HUES48 (cell line): ENCODE data around the gene CASKIN2.

Experiments
- H3K27ac ChIP-seq: one replicate; pipeline ENCODE4 v1.7.0; 2013; ENCODE audit warnings: low read depth, low read length, inconsistent platforms
- H3K27me3 ChIP-seq: 2 replicates; pipeline ENCODE4 v1.6.1; 2013; ENCODE audit warnings: mild to moderate bottlenecking, low read length; ENCODE audit not compliant: control insufficient read depth, insufficient read depth
- H3K36me3 ChIP-seq: 2 replicates; pipeline ENCODE4 v1.6.1; 2013; ENCODE audit warnings: low read length; ENCODE audit not compliant: control insufficient read depth, insufficient read depth
- H3K4me1 ChIP-seq: 2 replicates; pipeline ENCODE4 v1.6.1; 2013; ENCODE audit warnings: mild to moderate bottlenecking, low read length; ENCODE audit not compliant: control insufficient read depth, insufficient read depth
- H3K4me3 ChIP-seq: 2 replicates; pipeline ENCODE4 v1.5.1; 2013; ENCODE audit warnings: mild to moderate bottlenecking, low read depth, low read length
- H3K9ac ChIP-seq: 2 replicates; pipeline ENCODE4 v1.6.1; 2013; ENCODE audit warnings: mild to moderate bottlenecking, low read depth, low read length, moderate library complexity
- H3K9me3 ChIP-seq: 2 replicates; pipeline ENCODE4 v1.6.1; 2013; ENCODE audit warnings: low read length; ENCODE audit not compliant: control insufficient read depth, insufficient read depth

Gene CASKIN2

DNA sequence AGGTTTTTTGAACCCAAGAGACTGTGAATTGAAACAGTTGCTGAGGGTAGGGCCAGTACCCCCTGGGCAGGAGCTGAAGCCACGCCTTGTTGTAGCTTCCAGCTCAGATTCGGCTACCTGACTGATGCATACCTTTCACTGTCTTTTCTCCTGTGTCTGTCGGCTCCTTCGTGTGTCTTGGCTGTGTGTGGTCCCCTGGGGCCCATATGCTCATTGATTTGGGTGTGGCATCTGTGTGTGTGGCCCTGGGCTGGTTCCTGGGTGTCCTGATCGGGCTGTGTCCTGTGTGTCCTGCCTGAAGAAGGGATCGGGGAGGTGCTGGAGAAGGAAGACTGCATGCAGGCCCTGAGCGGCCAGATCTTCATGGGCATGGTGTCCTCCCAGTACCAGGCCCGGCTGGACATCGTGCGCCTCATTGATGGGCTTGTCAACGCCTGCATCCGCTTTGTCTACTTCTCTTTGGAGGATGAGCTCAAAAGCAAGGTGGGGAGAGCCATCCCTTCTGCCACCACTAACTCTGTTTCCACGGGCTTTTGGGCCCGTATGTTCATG is 20.9 kb downstream of the CASKIN2 start:
- no peak overlapping the region for H3K4me3 ChIP-seq
- peaks cover 78% of the 10 kb centered on the region for H3K36me3 ChIP-seq
- no peaks in the 10 kb centered on the region for H3K27me3 ChIP-seq
- no peak overlapping the region for H3K9ac ChIP-seq
- no peaks in the 10 kb centered on the region for H3K9me3 ChIP-seq
- no peaks in the 10 kb centered on the region for H3K4me1 ChIP-seq
- no peak overlapping the region for H3K27ac ChIP-seq

DNA sequence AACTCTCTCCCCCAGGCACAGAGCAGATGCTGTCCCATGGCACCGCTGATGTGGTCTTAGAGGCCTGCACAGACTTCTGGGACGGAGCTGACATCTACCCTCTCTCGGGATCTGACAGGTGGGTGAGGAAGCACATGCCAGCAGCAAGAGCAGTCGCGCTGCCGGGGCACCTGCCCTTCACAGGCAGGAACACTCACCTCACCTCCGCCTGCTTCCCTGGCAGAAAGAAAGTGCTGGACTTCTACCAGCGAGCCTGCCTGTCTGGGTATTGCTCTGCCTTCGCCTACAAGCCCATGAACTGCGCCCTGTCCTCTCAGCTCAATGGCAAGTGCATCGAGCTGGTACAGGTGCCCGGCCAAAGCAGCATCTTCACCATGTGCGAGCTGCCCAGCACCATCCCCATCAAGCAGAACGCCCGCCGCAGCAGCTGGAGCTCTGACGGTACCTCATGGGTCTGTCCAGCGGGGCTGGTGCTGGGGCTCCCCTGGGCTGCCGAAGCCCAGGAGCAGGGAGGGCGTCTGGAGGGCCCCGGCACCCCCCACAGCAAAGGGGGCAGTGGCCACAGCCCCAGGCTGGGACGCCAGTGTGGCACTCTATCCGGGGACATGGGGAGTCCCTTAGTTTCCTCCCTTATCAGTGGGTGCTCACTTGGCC is 21.7 kb downstream of the CASKIN2 start:
- no peaks in the 10 kb centered on the region for H3K9me3 ChIP-seq
- H3K27ac ChIP-seq = no peak overlapping the region

DNA sequence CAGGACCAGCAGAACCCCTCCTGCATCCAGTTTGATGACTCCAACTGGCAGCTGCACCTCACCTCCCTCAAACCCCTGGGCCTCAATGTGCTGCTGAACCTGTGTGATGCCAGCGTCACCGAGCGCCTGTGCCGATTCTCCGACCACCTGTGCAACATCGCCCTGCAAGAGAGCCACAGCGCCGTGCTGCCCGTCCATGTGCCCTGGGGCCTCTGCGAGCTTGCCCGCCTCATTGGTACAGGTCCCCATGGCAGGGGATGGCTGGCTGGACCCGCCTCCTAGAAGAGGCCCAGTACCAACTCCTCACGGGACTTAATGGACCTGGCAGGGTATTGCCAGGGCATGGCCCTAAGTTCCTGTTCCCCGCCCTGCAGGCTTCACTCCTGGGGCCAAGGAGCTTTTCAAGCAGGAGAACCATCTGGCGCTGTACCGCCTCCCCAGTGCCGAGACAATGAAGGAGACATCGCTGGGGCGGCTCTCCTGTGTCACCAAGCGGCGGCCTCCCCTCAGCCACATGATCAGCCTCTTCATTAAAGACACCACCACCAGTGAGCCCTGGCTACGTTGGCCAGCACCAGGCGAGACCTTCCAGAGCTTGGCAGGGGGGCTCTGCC is 22.7 kb downstream of the CASKIN2 start:
- H3K4me1 ChIP-seq = no peaks in the 10 kb centered on the region
- H3K9ac ChIP-seq = no peak overlapping the region
- H3K36me3 ChIP-seq = peaks cover 64% of the 10 kb centered on the region
- no peak overlapping the region for H3K27ac ChIP-seq
- H3K4me3 ChIP-seq = no peak overlapping the region
- H3K9me3 ChIP-seq = no peaks in the 10 kb centered on the region
- no peaks in the 10 kb centered on the region for H3K27me3 ChIP-seq

More for the DNA sequence above, 21.7 kb downstream of the CASKIN2 start:
- Histone ChIP-seq H3K4me1 (no peaks in the 10 kb centered on the region), H3K36me3 (peaks cover 73% of the 10 kb centered on the region), H3K4me3 (no peak overlapping the region), H3K27me3 (no peaks in the 10 kb centered on the region), H3K9ac (no peak overlapping the region)

GRCh38 chr17:75491680-75492079 is 23.7 kb downstream of the CASKIN2 start:
- Histone ChIP-seq H3K4me1 (no peaks in the 10 kb centered on the region), H3K9ac (no peak overlapping the region), H3K4me3 (no peak overlapping the region), H3K36me3 (peaks cover 58% of the 10 kb centered on the region), H3K9me3 (no peaks in the 10 kb centered on the region), H3K27ac (no peak overlapping the region), H3K27me3 (no peaks in the 10 kb centered on the region)

- Histone ChIP-seq H3K9ac (no peak overlapping the region), H3K4me3 (no peak overlapping the region), H3K4me1 (no peaks in the 10 kb centered on the region), H3K27ac (no peak overlapping the region), H3K36me3 (peaks cover 52% of the 10 kb centered on the region), H3K9me3 (no peaks in the 10 kb centered on the region), H3K27me3 (no peaks in the 10 kb centered on the region)
Observed at GRCh38 chr17:75490953-75491649, 24.2 kb downstream of the CASKIN2 start.

DNA sequence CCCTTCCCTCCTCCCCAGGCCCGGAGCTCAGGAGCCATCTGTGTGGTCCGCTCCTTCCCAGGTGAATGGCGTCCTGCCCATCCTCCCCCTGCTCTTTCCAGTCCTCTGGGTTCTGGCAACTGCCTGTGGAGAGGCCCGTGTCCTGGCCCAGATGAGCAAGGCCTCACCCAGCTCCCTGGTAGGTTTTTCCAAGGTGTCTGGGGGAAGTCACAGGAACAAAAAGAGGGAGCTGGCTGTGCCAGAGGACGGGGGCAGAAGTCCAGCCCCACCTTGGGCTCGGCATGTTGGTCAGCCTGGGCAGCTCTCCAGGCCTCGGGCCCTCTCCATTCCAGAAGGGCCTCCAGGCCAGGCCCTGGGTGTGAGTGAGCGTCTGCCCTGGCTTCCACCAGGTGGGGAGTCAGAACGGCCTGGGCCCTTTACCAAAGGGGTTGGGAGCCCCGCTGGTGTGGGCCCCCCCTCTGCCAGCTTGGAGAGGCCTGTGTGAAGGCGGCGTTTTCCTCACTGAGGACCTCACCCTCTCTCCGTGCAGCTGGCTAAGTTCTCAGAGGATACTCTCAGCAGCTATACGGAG is 25.1 kb downstream of the CASKIN2 start:
- Histone ChIP-seq H3K9ac (no peak overlapping the region), H3K27ac (no peak overlapping the region), H3K36me3 (peaks cover 44% of the 10 kb centered on the region), H3K4me1 (no peaks in the 10 kb centered on the region), H3K4me3 (no peak overlapping the region), H3K9me3 (no peaks in the 10 kb centered on the region), H3K27me3 (no peaks in the 10 kb centered on the region)

DNA sequence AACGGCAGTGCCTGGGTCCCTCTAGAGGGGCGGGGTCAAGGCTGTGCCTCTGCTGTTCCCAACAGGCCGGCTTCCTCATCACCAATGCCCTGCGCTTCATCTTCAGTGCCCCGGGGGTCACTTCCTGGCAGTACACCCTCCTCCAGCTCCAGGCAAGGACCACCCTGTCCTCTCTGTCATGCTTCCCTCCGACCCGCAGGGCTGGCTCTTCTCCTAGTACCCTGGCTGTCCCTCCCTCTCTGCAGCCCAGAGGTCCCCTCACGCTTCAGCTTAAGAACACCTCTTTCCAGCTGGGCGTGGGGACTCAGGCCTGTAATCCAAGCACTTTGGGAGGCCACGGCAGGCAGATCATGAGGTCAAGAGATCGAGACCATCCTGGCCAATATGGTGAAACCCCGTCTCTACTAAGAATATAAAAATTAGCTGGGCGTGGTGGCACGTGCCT is 25.8 kb downstream of the CASKIN2 start:
- Histone ChIP-seq H3K27ac (no peak overlapping the region), H3K4me1 (no peaks in the 10 kb centered on the region), H3K9ac (no peak overlapping the region)

GRCh38 chr17:75488693-75489510 is 26.4 kb downstream of the CASKIN2 start:
- H3K36me3 ChIP-seq = peaks cover 31% of the 10 kb centered on the region
- no peaks in the 10 kb centered on the region for H3K4me1 ChIP-seq
- H3K9me3 ChIP-seq = no peaks in the 10 kb centered on the region
- no peak overlapping the region for H3K27ac ChIP-seq
- no peaks in the 10 kb centered on the region for H3K27me3 ChIP-seq
- no peak overlapping the region for H3K9ac ChIP-seq
- no peak overlapping the region for H3K4me3 ChIP-seq

More for the DNA sequence above, 25.8 kb downstream of the CASKIN2 start:
- H3K4me3 ChIP-seq = no peak overlapping the region
- H3K36me3 ChIP-seq = peaks cover 37% of the 10 kb centered on the region
- H3K27me3 ChIP-seq = no peaks in the 10 kb centered on the region
- H3K9me3 ChIP-seq = no peaks in the 10 kb centered on the region

- Histone ChIP-seq H3K4me3 (no peak overlapping the region), H3K9ac (no peak overlapping the region), H3K9me3 (no peaks in the 10 kb centered on the region), H3K4me1 (no peaks in the 10 kb centered on the region), H3K36me3 (peaks cover 17% of the 10 kb centered on the region), H3K27ac (no peak overlapping the region), H3K27me3 (no peaks in the 10 kb centered on the region)
Observed at GRCh38 chr17:75487351-75488070, 27.8 kb downstream of the CASKIN2 start.

- Histone ChIP-seq H3K4me3 (no peak overlapping the region), H3K36me3 (peaks cover 12% of the 10 kb centered on the region), H3K9me3 (no peaks in the 10 kb centered on the region), H3K9ac (no peak overlapping the region), H3K27me3 (no peaks in the 10 kb centered on the region), H3K27ac (no peak overlapping the region), H3K4me1 (no peaks in the 10 kb centered on the region)
Observed at GRCh38 chr17:75486951-75487350, 28.4 kb downstream of the CASKIN2 start.
